ENCODE results near the gene CSRP3.

CSRP3 gene

GRCh38 chr11:19225581-19225980, 23.8 kb upstream of the CSRP3 start:
- DNase-seq (ENCODE audit: low spot score) = no peak

DNA sequence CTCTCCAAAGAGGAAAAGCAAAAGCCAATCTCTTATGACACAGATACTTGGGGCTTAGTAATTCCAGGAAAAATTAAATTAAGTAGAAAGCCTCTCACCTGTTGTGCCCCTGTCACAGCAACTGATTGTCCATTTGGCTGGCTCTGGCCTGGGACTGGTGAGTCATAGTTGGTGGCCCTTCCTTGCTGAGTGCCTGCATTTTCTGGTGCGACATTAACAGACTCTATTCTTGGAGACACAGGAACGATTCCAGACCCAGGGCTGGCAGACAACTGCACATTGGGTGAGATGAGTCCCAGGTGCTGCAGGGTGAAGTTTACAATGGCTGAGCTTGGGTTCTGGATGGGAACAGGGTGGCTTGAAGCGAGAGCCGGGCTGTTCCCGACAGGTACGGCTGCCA, 23.3 kb upstream of the CSRP3 start:
- DNase-seq (ENCODE audit: low spot score) = no peak

GRCh38 chr11:19220903-19221724, 19.3 kb upstream of the CSRP3 start:
- peak; percentile 34 for DNase-seq (ENCODE audit: low spot score)

DNA sequence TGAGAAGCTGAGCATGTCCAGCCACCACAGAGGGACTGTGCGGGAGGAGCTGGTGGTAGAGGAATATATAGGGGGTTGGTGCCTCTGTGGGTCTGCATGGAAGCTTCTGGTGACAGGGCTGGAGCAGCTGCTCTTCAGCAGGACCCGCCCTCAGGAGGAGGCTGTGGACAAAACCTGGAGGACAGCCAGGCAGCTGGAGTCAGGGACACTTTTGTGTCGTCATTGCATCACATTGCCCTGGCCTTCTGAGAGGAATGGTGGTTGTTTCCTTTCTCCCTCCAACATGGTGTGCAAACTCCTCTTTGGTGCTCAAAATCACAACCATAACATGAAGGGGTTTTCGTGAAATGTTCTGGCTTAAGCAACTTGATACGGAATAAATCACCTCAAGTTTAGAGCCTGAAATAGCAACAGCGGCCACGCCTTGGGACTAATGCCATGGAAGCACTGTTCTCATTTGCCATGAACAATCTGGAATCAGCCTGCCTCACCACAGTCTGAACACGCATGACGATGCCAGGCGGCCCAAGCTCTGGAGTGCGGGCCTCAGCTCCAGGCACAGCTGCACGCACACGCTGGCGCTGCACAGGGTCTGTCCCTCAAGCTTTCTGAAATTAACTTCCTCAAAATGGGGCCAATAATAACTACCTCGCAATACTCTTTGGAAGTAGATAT, 17.1 kb upstream of the CSRP3 start:
- DNase-seq (ENCODE audit: low spot score) = peak; percentile 7

GRCh38 chr11:19218216-19218615, 16.4 kb upstream of the CSRP3 start:
- peak; percentile 71 for DNase-seq (ENCODE audit: low spot score)

DNA sequence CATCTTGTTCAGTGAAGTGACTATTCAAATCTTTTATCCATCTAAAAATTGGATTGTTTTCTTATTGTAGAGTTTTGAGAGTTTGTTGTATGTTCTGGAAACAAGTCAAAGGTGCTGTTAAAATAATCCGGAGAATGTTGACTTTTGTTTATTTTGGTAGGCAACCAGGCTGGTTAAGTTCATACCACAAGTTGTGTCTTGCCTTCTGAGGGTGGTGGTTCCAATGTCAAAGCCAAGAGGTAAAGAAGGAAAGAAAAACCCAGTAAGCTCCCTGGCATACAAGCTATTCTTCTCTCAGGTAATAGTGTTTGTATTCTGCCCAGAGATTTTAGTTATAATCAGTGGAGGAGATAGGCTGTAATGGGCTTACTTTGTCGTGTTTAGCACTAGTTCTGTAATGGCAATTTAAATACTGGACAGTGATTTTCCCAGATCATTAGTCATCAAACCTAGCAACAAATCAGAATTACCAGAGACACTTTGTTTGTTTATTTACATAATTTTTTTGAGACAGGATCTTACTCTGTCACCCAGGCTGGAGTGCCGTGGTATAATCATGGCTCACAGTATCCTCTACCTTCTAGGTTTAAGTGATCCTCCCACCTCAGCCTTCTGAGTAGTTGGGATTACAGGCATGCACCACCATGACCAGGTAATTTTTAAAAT, 15.1 kb upstream of the CSRP3 start:
- DNase-seq (ENCODE audit: low spot score) = no peak

DNA sequence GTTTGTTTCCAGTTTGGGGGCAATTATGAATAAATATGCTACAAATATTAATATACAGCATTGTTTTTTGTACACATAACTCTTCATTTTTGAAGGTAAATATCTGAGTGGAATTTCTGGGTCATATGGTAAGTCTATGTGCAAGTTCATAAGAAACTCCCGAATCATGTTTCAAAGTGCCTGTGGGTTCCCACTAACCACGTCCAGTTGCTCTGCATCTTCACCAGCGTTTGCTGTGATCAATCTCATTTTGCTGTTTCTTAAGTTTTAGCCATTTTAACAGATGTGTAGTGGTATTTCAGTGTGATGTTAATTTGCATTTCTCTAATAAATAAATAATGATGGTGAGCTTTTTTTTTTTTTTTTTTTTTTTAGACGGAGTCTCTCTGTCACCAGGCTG, 14.2 kb upstream of the CSRP3 start:
- DNase-seq (ENCODE audit: low spot score) = no peak

DNA sequence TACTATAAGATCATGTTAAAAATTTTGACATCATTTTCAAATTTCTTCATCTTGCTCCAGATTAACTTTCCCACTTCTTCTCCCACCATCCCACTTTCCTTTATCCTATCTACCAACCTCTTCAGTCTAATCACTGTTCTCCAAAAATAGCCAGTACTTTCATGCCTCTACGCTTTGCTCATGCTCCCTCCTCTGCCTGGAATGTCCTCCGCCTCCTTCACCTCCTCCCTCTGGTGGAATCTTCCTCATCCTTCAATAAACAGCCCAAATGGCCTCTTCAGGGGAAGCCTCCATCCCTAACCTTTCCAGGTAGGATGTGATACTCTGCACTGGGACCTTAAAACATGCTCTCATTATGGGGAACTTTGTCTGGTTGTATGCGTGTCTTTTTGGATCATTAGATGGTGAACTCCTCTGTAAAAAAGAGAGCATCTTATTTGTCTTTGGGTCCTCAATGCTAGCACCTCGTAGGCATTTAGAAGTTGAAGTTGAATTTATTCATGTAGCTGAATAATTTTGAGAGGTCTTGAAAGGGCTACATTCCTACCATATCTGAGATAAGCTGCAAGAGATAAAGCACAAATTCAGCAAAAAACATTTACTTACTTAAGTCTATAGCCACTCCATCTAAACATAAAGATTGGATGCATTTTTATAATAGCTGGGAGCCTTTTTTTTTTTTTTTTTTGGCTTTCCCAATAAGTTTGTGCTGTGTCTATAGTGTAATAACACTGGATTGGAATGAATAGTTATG, 8.0 kb upstream of the CSRP3 start:
- DNase-seq (ENCODE audit: low spot score) = no peak

DNA sequence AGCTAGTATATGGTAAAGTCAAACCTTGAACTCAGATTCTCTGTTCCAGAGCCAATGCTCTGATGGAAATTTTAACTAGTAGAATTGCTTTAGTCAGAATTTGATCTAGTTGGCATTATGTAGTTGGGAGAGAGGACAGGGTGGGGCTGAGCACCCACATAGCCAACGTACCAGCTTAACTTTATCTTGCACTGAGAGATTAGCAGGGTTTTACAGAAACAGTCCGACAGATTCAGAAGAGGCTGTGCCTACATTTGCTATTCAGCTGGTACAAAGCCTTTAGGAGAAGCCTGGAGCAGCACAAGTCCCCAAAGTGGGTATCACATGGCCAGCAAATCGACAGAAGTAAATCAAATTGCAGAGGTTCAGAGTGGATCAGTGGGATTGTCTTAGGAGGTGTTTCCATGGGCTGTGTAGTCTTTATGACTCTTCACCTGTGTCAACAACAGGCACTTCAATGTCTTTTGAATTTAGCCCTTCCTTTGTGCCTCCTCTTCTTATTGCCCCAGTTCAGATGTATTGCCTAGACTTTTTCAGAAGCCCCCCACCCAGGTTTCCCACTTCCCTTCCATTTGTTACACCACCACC, 7.3 kb upstream of the CSRP3 start:
- no peak for DNase-seq (ENCODE audit: low spot score)

DNA sequence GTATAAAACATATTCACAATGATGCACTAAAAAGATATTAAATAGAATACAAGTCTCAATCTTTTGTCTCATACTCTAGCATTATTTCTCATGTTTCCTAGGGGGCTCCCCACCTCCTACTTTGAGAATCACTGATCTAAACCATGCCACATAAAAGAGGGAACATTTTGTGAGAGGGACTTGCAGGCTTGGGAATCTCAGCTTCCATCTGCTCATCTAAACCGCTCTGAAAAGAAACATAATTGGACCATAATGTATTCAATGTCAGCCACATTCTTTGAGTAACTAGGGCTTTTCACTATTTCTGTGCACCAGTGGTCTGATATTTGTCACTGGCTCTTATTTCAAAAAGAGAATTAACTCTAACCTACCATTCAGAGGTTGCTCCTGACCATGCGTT, 6.4 kb upstream of the CSRP3 start:
- no peak for DNase-seq (ENCODE audit: low spot score)

- no peak for DNase-seq (ENCODE audit: low spot score)
These were observed 3.1 kb upstream of the CSRP3 start for GRCh38 chr11:19204836-19205235.

DNA sequence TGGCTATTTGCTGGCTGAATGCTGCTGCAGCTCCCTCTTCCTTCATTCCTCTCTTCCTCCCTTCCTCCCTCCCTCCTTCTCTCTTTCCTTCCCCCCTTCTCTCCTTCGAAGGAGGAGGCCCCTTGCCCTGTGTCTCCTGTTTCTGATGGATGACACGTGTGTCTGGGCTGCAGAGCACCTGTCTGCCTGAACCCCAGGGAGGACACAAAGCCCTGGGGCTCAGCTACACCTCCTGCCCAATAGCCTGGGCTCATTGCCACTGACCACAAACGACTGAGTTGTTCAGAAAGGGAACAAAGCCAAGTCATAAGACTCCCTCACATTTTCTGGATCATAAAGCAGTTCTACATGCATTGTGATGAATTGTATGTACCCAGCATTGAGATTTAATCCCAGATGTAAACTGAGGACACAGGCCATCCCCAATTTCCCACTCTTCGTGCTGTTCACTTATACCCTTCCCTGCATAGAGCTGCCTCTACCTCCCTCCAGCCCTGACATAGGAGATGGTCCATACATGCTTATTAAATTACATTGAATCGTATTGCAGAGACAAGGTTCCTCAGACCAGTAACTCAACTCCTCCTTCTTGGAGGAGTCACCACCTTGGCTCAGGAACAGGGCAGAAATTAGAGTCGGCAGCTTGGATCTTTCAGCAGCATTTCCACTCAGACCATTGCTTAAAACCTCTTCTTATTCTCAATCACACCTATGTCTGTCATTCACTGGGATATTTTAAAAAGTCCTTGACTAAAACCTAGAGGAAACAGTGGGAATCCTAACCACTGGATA, 1.2 kb downstream of the CSRP3 start:
- DNase-seq (ENCODE audit: low spot score) = no peak

DNA sequence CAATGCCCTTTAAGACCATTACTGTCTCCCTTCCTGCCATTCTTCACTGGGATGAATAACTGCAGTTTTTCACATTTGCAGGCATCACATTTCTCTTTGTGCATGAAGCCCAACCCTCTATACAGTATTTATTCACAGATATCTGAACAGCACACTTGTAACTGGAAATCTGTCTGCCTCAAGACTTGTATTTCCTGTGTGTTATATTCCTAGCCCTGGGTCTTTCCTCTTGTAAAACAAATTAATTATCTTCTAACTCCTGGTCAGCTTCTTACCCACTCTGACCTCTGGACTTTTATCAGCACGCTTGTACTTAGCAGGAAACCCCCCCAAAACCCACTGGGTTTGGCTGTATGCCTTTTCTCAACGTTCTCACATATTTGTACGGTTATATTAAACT, 2.0 kb downstream of the CSRP3 start:
- no peak for DNase-seq (ENCODE audit: low spot score)

DNA sequence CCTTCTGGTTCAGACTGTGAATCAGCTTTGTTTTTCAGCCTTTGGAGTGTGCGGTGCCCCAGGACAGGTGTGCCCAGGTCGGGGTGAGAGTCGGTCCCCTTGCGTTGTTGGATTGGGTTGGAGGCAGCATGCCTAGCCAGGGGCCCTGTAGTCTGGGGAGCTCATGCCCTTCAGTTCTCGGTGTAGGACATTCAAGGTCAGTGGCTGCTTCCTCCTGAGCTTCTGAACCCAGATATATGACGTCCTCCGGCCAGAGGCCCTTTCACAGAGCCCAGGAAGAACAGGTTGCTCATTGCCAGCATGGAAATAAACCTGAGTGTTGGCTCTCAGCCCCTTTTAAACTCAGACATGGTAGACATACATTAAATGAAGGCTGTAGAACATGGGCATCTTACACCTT, 2.7 kb downstream of the CSRP3 start:
- DNase-seq (ENCODE audit: low spot score) = no peak

DNA sequence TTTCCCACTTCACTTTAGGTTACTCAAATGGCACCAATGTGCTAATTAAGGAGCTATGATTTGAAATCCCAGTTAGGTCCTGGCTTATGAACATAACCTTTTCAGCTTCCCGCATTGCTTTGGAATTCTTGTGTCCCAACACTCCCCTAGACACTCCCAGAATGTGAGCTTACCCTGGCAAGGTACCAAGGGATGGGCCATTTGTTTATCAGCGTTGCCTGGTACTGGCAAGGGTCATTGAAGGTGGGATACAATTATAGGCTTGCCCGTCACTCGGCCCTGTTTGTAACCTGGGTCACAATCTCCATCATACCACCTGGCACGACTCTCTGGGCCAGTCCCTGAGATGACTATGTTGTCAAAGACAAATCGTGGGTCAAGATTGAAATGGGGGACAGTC, 5.4 kb downstream of the CSRP3 start:
- DNase-seq (ENCODE audit: low spot score) = no peak

DNA sequence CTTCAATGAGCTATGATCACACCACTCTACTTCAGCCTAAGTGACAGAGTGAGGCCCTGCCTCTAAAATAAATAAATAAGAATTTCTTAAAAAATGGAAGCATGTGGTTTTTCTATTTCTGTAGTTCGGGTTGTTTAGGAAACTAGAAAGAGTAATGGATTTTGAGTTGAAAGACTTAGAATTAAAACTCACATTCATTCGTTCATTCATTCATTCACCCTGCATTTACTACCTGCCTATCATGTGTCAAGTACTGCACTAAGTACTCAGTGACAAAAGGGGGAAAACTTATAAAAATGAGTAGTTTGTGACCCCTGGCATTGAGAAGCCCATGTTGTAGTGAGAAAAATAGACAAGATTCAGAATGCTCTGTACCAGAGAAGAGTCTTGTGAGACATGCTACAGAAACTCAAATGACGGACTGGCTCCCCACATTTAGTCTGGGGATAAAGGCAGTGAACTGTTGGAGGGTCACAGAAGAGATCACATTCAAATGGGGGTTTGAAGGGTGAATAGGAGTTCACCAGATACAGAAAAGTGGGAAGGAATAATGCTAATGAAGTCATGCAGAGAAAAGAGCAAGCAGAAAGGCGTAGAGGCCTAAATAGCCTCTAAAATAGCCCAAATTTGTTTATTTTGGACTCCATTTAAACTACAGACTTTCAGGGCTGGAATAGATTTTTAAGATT, 7.0 kb downstream of the CSRP3 start:
- DNase-seq (ENCODE audit: low spot score) = no peak

- no peak for DNase-seq (ENCODE audit: low spot score)
These were observed 7.9 kb downstream of the CSRP3 start for GRCh38 chr11:19193916-19194315.

GRCh38 chr11:19191530-19192169, 10.1 kb downstream of the CSRP3 start:
- no peak for DNase-seq (ENCODE audit: low spot score)

DNA sequence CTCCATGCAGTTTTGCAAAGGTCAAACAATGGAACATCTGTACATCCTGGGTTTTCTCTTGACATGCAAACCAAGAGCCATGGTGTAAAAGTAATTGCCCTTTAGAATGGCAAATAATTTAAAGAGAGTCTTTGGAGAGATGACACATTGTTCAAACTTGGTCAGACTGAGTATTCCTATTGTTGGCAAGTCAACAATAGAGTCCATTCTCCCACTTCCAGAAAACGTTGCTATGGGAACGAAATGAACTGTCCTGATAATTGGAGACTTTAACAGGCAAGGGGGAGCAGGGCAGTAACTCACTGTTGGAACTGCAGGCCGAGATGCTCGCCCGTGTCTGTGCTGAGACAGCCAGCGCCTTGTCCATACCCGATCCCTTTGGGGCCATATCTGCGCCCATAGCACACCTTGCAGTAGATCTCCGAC, 13.9 kb downstream of the CSRP3 start:
- DNase-seq (ENCODE audit: low spot score) = no peak
